Gastroesophageal sphincter (tissue), 4 donors: ENCODE results near the gene USP44. TPM values are rescaled to one million over a fixed set of nuclear protein-coding genes. Genes with fewer than 3 reads are reported as not detected.

Experiments
- ATAC-seq: fragments of 150-250 bp; one replicate; pipeline ENCODE4 v1.9.1; 2016; ENCODE audit warnings: mild to moderate bottlenecking, moderate library complexity
- H3K27ac ChIP-seq, 4 donors: fragments of 200-600 bp; sonication (generic) in 3 of 4; 1 replicate in 3 of 4; 2 replicates in 1 of 4; pipeline ENCODE4 v1.5.1; 2016 to 2019
- H3K27me3 ChIP-seq: fragments of 200-600 bp; sonication (generic); one replicate; pipeline ENCODE4 v1.5.1; 2019
- H3K36me3 ChIP-seq, 2 donors: fragments of 200-600 bp; sonication (generic); one replicate each; pipeline ENCODE4 v1.5.1; 2019; ENCODE audit warnings: control low read depth in 1 of 2
- H3K4me1 ChIP-seq, 3 donors: fragments of 200-600 bp; sonication (generic); 1 replicate in 2 of 3; 2 replicates in 1 of 3; pipeline ENCODE4 v1.5.1; 2016 to 2019; ENCODE audit warnings: control low read depth in 2 of 3
- H3K4me3 ChIP-seq, 2 donors: fragments of 200-600 bp; sonication (generic); one replicate each; pipeline ENCODE4 v1.5.1; 2019; ENCODE audit warnings: mild to moderate bottlenecking in 1 of 2, moderate library complexity in 1 of 2
- H3K9me3 ChIP-seq, 3 donors: fragments of 200-600 bp; sonication (generic); one replicate each; pipeline ENCODE4 v1.5.1; 2017 to 2019; ENCODE audit warnings: control low read depth in 2 of 3
- EP300 ChIP-seq: sonication (generic); formaldehyde crosslinking; IDR thresholded peaks from one replicate; pipeline ENCODE4 v1.6.1; 2017; ENCODE audit warnings: antibody characterized with exemption, mild to moderate bottlenecking
- POLR2A ChIP-seq, 2 donors: fragments of 450-650 bp; IDR thresholded peaks; one replicate each; pipeline ENCODE4 v1.6.1; 2017; ENCODE audit warnings: antibody characterized with exemption in 2 of 2, mild to moderate bottlenecking in 2 of 2, moderate library complexity in 1 of 2
- POLR2AphosphoS5 ChIP-seq: sonication (generic); formaldehyde crosslinking; IDR thresholded peaks from one replicate; pipeline ENCODE4 v1.6.1; 2017; ENCODE audit warnings: antibody characterized with exemption
- WGBS, 2 donors: methylation state at CpG; one replicate each; pipeline ENCODE4 v1.1.5; 2018; ENCODE audit warnings: low coverage in 1 of 2; 5-methylcytosine and 5-hydroxymethylcytosine counted together
- total RNA-seq, 4 donors: library from RNA; depleted of rRNA; stranded (reverse); fragments of >200 nt; gene quantifications; one replicate each; pipeline ENCODE4 v1.1.0, GENCODE V29; 2016
- TF ChIP-seq, protein P1 (sequence below), 4 experiments: fragments of 200-600 bp in 2 of 4; fragments of 450-650 bp in 2 of 4; sonication (generic) in 1 of 4; IDR thresholded peaks; one replicate each; pipeline ENCODE4 v1.5.1; 2017 to 2019; ENCODE audit warnings: antibody characterized with exemption in 4 of 4, mild to moderate bottlenecking in 2 of 4, moderate library complexity in 2 of 4

USP44 gene
- total RNA-seq, 4 donors from 2014 or later = 5.9 to 9.7 (median 6.0) TPM

DNA sequence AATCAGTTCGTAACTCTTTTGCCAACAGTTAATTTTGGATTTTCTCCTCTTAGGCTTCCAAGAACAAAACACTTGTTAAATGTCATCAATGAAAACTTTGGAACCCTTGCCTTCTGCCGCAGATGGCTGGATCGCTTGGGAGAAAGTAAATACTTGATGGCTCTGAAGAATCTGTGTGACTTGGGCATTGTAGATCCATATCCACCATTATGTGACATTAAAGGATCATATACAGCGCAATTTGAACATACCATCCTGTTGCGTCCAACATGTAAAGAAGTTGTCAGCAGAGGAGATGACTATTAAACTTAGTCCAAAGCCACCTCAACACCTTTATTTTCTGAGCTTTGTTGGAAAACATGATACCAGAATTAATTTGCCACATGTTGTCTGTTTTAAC, 37.7 kb downstream of the USP44 start:
- Histone ChIP-seq H3K4me3 (no peak overlapping the region), H3K9me3 (no peaks in the 10 kb centered on the region), H3K4me1 (peaks cover 0 to 22% (median 0%) of the 10 kb centered on the region in 3 donors), H3K27ac (no peak overlapping the region), H3K27me3 (no peaks in the 10 kb centered on the region), H3K36me3 (peaks cover 0 to 60% of the 10 kb centered on the region in 2 donors)
- ATAC-seq = no peak
- WGBS, 2 donors = 83 to 90% methylated on average over 4 to 5 of the region's 5 CpGs
- TF ChIP-seq EP300 = no peak
- TF ChIP-seq POLR2A (IDR thresholded peaks at IDR 0.05) = no peak

DNA sequence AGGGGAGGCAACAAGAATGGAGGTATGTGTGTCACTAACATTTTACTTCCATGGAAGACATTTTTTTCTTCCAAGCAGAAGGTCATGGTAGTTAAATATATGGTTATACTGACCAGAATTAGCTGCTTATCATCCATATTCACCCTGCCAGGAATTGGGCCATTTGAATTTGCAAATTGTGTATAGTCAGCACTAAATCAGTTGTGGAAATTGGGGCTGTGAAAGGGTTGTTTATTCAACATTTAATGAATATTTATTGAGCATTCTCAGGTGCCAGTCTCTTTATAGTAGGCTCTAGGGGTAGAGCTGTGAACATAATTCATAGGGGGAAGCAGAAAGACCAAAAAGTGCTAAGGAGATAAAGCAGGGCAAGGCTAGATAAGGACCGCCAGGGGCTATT, 39.3 kb downstream of the USP44 start:
- ATAC-seq = no peak
- Histone ChIP-seq H3K36me3 (peaks cover 0 to 71% of the 10 kb centered on the region in 2 donors), H3K27ac (no peak overlapping the region), H3K27me3 (no peaks in the 10 kb centered on the region), H3K4me3 (no peak overlapping the region), H3K4me1 (peaks cover 0 to 38% (median 0%) of the 10 kb centered on the region in 3 donors), H3K9me3 (no peaks in the 10 kb centered on the region)
- no peak for TF ChIP-seq POLR2A (IDR thresholded peaks at IDR 0.05)
- TF ChIP-seq, protein P1, sequence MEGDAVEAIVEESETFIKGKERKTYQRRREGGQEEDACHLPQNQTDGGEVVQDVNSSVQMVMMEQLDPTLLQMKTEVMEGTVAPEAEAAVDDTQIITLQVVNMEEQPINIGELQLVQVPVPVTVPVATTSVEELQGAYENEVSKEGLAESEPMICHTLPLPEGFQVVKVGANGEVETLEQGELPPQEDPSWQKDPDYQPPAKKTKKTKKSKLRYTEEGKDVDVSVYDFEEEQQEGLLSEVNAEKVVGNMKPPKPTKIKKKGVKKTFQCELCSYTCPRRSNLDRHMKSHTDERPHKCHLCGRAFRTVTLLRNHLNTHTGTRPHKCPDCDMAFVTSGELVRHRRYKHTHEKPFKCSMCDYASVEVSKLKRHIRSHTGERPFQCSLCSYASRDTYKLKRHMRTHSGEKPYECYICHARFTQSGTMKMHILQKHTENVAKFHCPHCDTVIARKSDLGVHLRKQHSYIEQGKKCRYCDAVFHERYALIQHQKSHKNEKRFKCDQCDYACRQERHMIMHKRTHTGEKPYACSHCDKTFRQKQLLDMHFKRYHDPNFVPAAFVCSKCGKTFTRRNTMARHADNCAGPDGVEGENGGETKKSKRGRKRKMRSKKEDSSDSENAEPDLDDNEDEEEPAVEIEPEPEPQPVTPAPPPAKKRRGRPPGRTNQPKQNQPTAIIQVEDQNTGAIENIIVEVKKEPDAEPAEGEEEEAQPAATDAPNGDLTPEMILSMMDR (IDR thresholded peaks at IDR 0.05) = no peak
- TF ChIP-seq EP300 = no peak
- no peak for TF ChIP-seq POLR2AphosphoS5
- WGBS, 2 donors = 50 to 100% methylated on average over 1 of the region's 1 CpG

GRCh38 chr12:95509300-95509699, 42.0 kb downstream of the USP44 start:
- Histone ChIP-seq H3K9me3 (no peaks in the 10 kb centered on the region), H3K4me1 (peaks cover 0 to 45% (median 0%) of the 10 kb centered on the region in 3 donors), H3K27me3 (no peaks in the 10 kb centered on the region), H3K4me3 (no peak overlapping the region), H3K36me3 (peaks cover 4 to 86% of the 10 kb centered on the region in 2 donors), H3K27ac (peak overlapping the region in 1 of 4 donors; percentile 58)
- TF ChIP-seq POLR2AphosphoS5 (no peak), POLR2A (IDR thresholded peaks at IDR 0.05) (no peak), EP300 (no peak)
- TF ChIP-seq, protein P1 (IDR thresholded peaks at IDR 0.05) = no peak
- ATAC-seq = no peak
- 13 to 40% methylated on average over 3 of the region's 3 CpGs for WGBS, 2 donors

- TF ChIP-seq POLR2AphosphoS5 = no peak
- TF ChIP-seq, protein P1 (IDR thresholded peaks at IDR 0.05) = no peak
- TF ChIP-seq EP300 = no peak
- no peak for TF ChIP-seq POLR2A (IDR thresholded peaks at IDR 0.05)
- no peak for ATAC-seq
- Histone ChIP-seq H3K36me3 (peaks cover 4 to 84% of the 10 kb centered on the region in 2 donors), H3K27ac (peak overlapping the region in 1 of 4 donors; percentile 58), H3K4me1 (peaks cover 0 to 45% (median 0%) of the 10 kb centered on the region in 3 donors), H3K27me3 (no peaks in the 10 kb centered on the region), H3K9me3 (no peaks in the 10 kb centered on the region), H3K4me3 (no peak overlapping the region)
- WGBS, 2 donors = 47 to 67% methylated on average over 8 to 9 of the region's 10 CpGs
Measured at GRCh38 chr12:95506707-95507523, 44.4 kb downstream of the USP44 start.

DNA sequence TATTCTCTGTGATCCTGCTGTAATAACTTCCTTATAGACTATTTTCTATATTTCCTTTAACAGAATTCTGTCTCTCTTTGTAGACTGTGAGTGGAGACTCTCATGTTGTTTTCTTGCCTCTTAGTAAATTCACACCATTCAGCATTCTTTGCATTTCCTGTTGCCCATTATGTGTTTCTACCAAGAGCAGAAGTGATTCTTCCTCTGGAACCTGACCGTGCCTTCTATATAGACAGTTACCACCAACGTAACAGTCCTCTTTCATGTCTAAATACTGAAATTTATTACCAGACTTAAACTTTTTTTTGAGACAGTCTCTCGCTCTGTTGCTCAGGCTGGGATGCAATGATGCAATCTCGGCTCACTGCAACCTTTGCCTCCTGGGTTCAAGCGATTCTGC, 46.2 kb downstream of the USP44 start:
- 92 to 96% methylated on average over 2 to 5 of the region's 5 CpGs for WGBS, 2 donors

DNA sequence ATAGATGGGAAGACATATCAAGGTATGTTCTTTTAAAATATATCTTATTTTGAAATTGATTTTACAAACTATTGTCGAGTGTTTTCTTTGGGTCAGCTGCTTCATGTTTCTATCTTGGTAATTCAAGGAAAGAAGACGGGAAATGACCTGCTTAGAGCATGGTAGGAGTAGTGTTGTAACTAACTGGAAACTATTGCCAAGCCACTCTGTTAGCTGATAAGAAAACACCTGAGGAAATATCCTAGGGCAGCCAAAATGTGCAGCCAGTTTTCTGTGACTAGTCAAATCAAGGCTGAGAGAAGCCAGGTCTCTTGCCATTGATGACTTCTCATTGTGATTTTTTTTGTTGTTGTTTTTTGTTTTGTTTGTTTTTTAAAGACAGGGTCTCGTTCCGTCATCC, 47.1 kb downstream of the USP44 start:
- ATAC-seq = no peak
- Histone ChIP-seq H3K27ac (no peak overlapping the region), H3K36me3 (peaks cover 4 to 90% of the 10 kb centered on the region in 2 donors)

More for the DNA sequence above, 46.2 kb downstream of the USP44 start:
- H3K9me3 ChIP-seq = no peaks in the 10 kb centered on the region
- no peaks in the 10 kb centered on the region for H3K27me3 ChIP-seq
- no peak for TF ChIP-seq POLR2A (IDR thresholded peaks at IDR 0.05)
- no peak overlapping the region for H3K27ac ChIP-seq
- ATAC-seq = no peak
- H3K4me1 ChIP-seq = peaks cover 0 to 36% (median 0%) of the 10 kb centered on the region in 3 donors
- no peak overlapping the region for H3K4me3 ChIP-seq
- H3K36me3 ChIP-seq = peaks cover 4 to 85% of the 10 kb centered on the region in 2 donors

More for the DNA sequence above, 47.1 kb downstream of the USP44 start:
- TF ChIP-seq POLR2AphosphoS5 (no peak), POLR2A (IDR thresholded peaks at IDR 0.05) (no peak)
- H3K4me1 ChIP-seq = peaks cover 0 to 28% (median 0%) of the 10 kb centered on the region in 3 donors
- no peaks in the 10 kb centered on the region for H3K9me3 ChIP-seq
- H3K27me3 ChIP-seq = no peaks in the 10 kb centered on the region
- WGBS, 2 donors = 87% methylated on average over 3 to 4 of the region's 4 CpGs
- H3K4me3 ChIP-seq = no peak overlapping the region
